HEK293 (cell line): ENCODE measurements around the gene ACSF2.

Source experiments
- BCL11B ChIP-seq: fragments of 450-650 bp; formaldehyde crosslinking; IDR thresholded peaks from 2 replicates; pipeline ENCODE4 v1.5.1; 2016; ENCODE audit warnings: low read depth, missing biosample characterization, missing genetic modification characterization
- GLI4 ChIP-seq: fragments of 450-650 bp; formaldehyde crosslinking; IDR thresholded peaks from 2 replicates; pipeline ENCODE4 v1.5.1; 2016; ENCODE audit warnings: missing biosample characterization, missing genetic modification characterization
- HOXD13 ChIP-seq: sonication (generic); formaldehyde crosslinking; IDR thresholded peaks from 2 replicates; pipeline ENCODE4 v1.8.0; 2022; ENCODE audit warnings: missing genetic modification reagents, borderline replicate concordance
- KLF10 ChIP-seq: fragments of 450-650 bp; IDR thresholded peaks from 2 replicates; pipeline ENCODE4 v1.5.1; 2018; ENCODE audit warnings: missing biosample characterization, mild to moderate bottlenecking, missing genetic modification characterization
- KLF9 ChIP-seq: fragments of 450-650 bp; formaldehyde crosslinking; IDR thresholded peaks from 2 replicates; pipeline ENCODE4 v1.5.1; 2016; ENCODE audit warnings: missing biosample characterization, missing genetic modification characterization, low read depth
- MZF1 ChIP-seq: fragments of 450-650 bp; formaldehyde crosslinking; IDR thresholded peaks from 2 replicates; pipeline ENCODE4 v1.5.1; 2017; ENCODE audit warnings: missing biosample characterization, missing genetic modification characterization, borderline replicate concordance
- REST ChIP-seq: fragments of 450-650 bp; formaldehyde crosslinking; IDR thresholded peaks from 2 replicates; pipeline ENCODE4 v1.5.1; 2016; ENCODE audit warnings: missing biosample characterization, missing genetic modification characterization
- SP7 ChIP-seq: fragments of 450-650 bp; formaldehyde crosslinking; IDR thresholded peaks from 2 replicates; pipeline ENCODE4 v1.5.1; 2016; ENCODE audit warnings: missing biosample characterization, missing genetic modification characterization
- ZBTB20 ChIP-seq: fragments of 450-650 bp; formaldehyde crosslinking; IDR thresholded peaks from 2 replicates; pipeline ENCODE4 v1.5.1; 2016; ENCODE audit warnings: missing biosample characterization, missing genetic modification characterization
- ZBTB21 ChIP-seq: fragments of 450-650 bp; formaldehyde crosslinking; IDR thresholded peaks from 2 replicates; pipeline ENCODE4 v1.5.1; 2017; ENCODE audit warnings: missing biosample characterization, missing genetic modification characterization
- ZFHX2 ChIP-seq: fragments of 450-650 bp; formaldehyde crosslinking; conservative IDR thresholded peaks from 2 replicates; pipeline ENCODE4 v1.5.1; 2016; ENCODE audit warnings: missing biosample characterization, missing genetic modification characterization
- ZNF133 ChIP-seq: fragments of 450-650 bp; formaldehyde crosslinking; IDR thresholded peaks from 2 replicates; pipeline ENCODE4 v1.5.1; 2016; ENCODE audit warnings: missing biosample characterization, missing genetic modification characterization
- ZNF146 ChIP-seq: fragments of 450-650 bp; formaldehyde crosslinking; IDR thresholded peaks from 2 replicates; pipeline ENCODE4 v1.5.1; 2016; ENCODE audit warnings: missing biosample characterization, missing genetic modification characterization
- ZNF155 ChIP-seq: fragments of 450-650 bp; formaldehyde crosslinking; IDR thresholded peaks from 2 replicates; pipeline ENCODE4 v1.5.1; 2016; ENCODE audit warnings: missing biosample characterization, missing genetic modification characterization
- ZNF184 ChIP-seq: fragments of 450-650 bp; IDR thresholded peaks from 2 replicates; pipeline ENCODE4 v1.5.1; 2018; ENCODE audit warnings: missing biosample characterization, mild to moderate bottlenecking, missing genetic modification characterization
- ZNF391 ChIP-seq: fragments of 450-650 bp; formaldehyde crosslinking; IDR thresholded peaks from 2 replicates; pipeline ENCODE4 v1.5.1; 2016; ENCODE audit warnings: low read depth, missing biosample characterization, missing genetic modification characterization, borderline replicate concordance
- ZNF433 ChIP-seq: fragments of 450-650 bp; formaldehyde crosslinking; IDR thresholded peaks from 2 replicates; pipeline ENCODE4 v1.5.1; 2016; ENCODE audit warnings: missing biosample characterization, missing genetic modification characterization, low read depth
- ZNF510 ChIP-seq: fragments of 450-650 bp; formaldehyde crosslinking; IDR thresholded peaks from 2 replicates; pipeline ENCODE4 v1.5.1; 2018; ENCODE audit warnings: mild to moderate bottlenecking, missing genetic modification characterization, missing biosample characterization; ENCODE audit not compliant: insufficient replicate concordance
- ZNF514 ChIP-seq: fragments of 450-650 bp; formaldehyde crosslinking; IDR thresholded peaks from 2 replicates; pipeline ENCODE4 v1.5.1; 2016; ENCODE audit warnings: missing biosample characterization, missing genetic modification characterization
- ZNF529 ChIP-seq: fragments of 450-650 bp; formaldehyde crosslinking; IDR thresholded peaks from 2 replicates; pipeline ENCODE4 v1.5.1; 2017; ENCODE audit warnings: missing genetic modification characterization, missing biosample characterization; ENCODE audit not compliant: insufficient replicate concordance
- ZNF561 ChIP-seq: fragments of 450-650 bp; IDR thresholded peaks from 2 replicates; pipeline ENCODE4 v1.5.1; 2018; ENCODE audit warnings: missing biosample characterization, missing genetic modification characterization, borderline replicate concordance
- ZNF629 ChIP-seq: fragments of 450-650 bp; formaldehyde crosslinking; IDR thresholded peaks from 2 replicates; pipeline ENCODE4 v1.5.1; 2017; ENCODE audit warnings: missing biosample characterization, missing genetic modification characterization
- ZNF664 ChIP-seq: fragments of 450-650 bp; formaldehyde crosslinking; IDR thresholded peaks from 2 replicates; pipeline ENCODE4 v1.5.1; 2016; ENCODE audit warnings: missing biosample characterization, missing genetic modification characterization
- ZXDB ChIP-seq: fragments of 450-650 bp; formaldehyde crosslinking; IDR thresholded peaks from 2 replicates; pipeline ENCODE4 v1.5.1; 2016; ENCODE audit warnings: missing biosample characterization, missing genetic modification characterization
- TF ChIP-seq, protein P1 (sequence below): fragments of 450-650 bp; formaldehyde crosslinking; IDR thresholded peaks from 2 replicates; pipeline ENCODE4 v1.5.1; 2016; ENCODE audit warnings: missing biosample characterization, missing genetic modification characterization
- TF ChIP-seq, protein P2 (sequence below): fragments of 450-650 bp; formaldehyde crosslinking; IDR thresholded peaks from 2 replicates; pipeline ENCODE4 v1.5.1; 2016; ENCODE audit warnings: missing biosample characterization, missing genetic modification characterization
- TF ChIP-seq, protein P3 (sequence below): fragments of 450-650 bp; formaldehyde crosslinking; IDR thresholded peaks from 2 replicates; pipeline ENCODE4 v1.5.1; 2016; ENCODE audit warnings: missing biosample characterization, missing genetic modification characterization
- TF ChIP-seq, protein P4 (sequence below): sonication (generic); formaldehyde crosslinking; IDR thresholded peaks from 2 replicates; pipeline ENCODE4 v1.8.1; 2022; ENCODE audit warnings: mild to moderate bottlenecking, moderate library complexity, missing genetic modification reagents

Gene ACSF2

DNA sequence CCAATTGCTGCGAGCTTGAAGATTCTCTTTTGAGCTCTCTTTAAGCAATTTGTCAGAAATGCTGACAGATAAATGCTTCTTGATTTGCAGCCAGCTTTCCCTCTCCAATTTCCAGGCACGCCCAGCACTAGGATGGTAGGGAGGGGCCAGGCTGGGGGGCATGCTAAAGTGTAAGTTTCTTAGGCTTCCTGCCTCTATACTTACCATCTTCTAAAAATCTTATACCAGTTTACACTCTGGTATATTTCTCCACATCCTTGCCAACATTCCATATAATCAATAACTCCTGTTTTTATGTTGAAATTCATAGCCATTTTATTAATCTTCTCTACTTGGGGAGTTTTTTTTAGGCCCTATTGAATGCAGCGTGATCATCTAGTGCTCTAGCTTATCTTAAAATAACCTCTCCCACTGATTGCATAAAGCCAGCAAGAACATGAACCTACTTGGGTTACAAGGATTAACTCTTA, 17.5 kb downstream of the ACSF2 start (continued):
- TF ChIP-seq, protein P1, sequence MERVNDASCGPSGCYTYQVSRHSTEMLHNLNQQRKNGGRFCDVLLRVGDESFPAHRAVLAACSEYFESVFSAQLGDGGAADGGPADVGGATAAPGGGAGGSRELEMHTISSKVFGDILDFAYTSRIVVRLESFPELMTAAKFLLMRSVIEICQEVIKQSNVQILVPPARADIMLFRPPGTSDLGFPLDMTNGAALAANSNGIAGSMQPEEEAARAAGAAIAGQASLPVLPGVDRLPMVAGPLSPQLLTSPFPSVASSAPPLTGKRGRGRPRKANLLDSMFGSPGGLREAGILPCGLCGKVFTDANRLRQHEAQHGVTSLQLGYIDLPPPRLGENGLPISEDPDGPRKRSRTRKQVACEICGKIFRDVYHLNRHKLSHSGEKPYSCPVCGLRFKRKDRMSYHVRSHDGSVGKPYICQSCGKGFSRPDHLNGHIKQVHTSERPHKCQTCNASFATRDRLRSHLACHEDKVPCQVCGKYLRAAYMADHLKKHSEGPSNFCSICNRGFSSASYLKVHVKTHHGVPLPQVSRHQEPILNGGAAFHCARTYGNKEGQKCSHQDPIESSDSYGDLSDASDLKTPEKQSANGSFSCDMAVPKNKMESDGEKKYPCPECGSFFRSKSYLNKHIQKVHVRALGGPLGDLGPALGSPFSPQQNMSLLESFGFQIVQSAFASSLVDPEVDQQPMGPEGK (tag by site-specific recombination) = peak; percentile 89
- TF ChIP-seq ZXDB (tag by site-specific recombination) (peak; percentile 56; the same call in 1 of the 2 replicates), ZNF146 (tag by site-specific recombination) (no peak), GLI4 (tag by site-specific recombination) (no peak), ZNF184 (tag by site-specific recombination) (no peak), ZBTB21 (tag by site-specific recombination) (no peak), ZFHX2 (tag by site-specific recombination) (0 out of 2 replicates have a peak, but pooled peaks have one; percentile 11), ZBTB20 (tag by site-specific recombination) (no peak), ZNF514 (tag by site-specific recombination) (no peak), ZNF529 (tag by site-specific recombination) (no peak), HOXD13 (CRISPR knock-in tag) (no peak), MZF1 (0 out of 2 replicates have a peak, but pooled peaks have one; percentile 29), ZNF629 (peak; percentile 43; the same call in 1 of the 2 replicates), KLF9 (0 out of 2 replicates have a peak, but pooled peaks have one; percentile 51), SP7 (tag by site-specific recombination) (peak; percentile 41; the same call in 1 of the 2 replicates), BCL11B (tag by site-specific recombination) (no peak), ZNF391 (tag by site-specific recombination) (no peak), ZNF155 (tag by site-specific recombination) (no peak), ZNF664 (tag by site-specific recombination) (no peak), ZNF561 (peak; percentile 70), ZNF433 (tag by site-specific recombination) (no peak), KLF10 (0 out of 2 replicates have a peak, but pooled peaks have one; percentile 28), REST (tag by site-specific recombination) (no peak), ZNF510 (tag by site-specific recombination) (no peak), ZNF133 (tag by site-specific recombination) (no peak)
- TF ChIP-seq, protein P2, sequence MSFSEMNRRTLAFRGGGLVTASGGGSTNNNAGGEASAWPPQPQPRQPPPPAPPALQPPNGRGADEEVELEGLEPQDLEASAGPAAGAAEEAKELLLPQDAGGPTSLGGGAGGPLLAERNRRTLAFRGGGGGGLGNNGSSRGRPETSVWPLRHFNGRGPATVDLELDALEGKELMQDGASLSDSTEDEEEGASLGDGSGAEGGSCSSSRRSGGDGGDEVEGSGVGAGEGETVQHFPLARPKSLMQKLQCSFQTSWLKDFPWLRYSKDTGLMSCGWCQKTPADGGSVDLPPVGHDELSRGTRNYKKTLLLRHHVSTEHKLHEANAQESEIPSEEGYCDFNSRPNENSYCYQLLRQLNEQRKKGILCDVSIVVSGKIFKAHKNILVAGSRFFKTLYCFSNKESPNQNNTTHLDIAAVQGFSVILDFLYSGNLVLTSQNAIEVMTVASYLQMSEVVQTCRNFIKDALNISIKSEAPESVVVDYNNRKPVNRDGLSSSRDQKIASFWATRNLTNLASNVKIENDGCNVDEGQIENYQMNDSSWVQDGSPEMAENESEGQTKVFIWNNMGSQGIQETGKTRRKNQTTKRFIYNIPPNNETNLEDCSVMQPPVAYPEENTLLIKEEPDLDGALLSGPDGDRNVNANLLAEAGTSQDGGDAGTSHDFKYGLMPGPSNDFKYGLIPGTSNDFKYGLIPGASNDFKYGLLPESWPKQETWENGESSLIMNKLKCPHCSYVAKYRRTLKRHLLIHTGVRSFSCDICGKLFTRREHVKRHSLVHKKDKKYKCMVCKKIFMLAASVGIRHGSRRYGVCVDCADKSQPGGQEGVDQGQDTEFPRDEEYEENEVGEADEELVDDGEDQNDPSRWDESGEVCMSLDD = no peak
- TF ChIP-seq, protein P3, sequence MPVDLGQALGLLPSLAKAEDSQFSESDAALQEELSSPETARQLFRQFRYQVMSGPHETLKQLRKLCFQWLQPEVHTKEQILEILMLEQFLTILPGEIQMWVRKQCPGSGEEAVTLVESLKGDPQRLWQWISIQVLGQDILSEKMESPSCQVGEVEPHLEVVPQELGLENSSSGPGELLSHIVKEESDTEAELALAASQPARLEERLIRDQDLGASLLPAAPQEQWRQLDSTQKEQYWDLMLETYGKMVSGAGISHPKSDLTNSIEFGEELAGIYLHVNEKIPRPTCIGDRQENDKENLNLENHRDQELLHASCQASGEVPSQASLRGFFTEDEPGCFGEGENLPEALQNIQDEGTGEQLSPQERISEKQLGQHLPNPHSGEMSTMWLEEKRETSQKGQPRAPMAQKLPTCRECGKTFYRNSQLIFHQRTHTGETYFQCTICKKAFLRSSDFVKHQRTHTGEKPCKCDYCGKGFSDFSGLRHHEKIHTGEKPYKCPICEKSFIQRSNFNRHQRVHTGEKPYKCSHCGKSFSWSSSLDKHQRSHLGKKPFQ (tag by site-specific recombination) = no peak
- TF ChIP-seq, protein P4, sequence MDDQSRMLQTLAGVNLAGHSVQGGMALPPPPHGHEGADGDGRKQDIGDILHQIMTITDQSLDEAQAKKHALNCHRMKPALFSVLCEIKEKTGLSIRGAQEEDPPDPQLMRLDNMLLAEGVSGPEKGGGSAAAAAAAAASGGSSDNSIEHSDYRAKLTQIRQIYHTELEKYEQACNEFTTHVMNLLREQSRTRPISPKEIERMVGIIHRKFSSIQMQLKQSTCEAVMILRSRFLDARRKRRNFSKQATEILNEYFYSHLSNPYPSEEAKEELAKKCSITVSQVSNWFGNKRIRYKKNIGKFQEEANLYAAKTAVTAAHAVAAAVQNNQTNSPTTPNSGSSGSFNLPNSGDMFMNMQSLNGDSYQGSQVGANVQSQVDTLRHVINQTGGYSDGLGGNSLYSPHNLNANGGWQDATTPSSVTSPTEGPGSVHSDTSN (CRISPR knock-in tag) = no peak
